GM19035 (cell line): ENCODE data around the gene ZNF804B.

Source experiments
- ATAC-seq: cut with Tn5 transposase; IDR thresholded peaks from one replicate; pipeline ENCODE4 v1.9.1; 2021; ENCODE audit not compliant: unreplicated experiment

The ZNF804B gene

GRCh38 chr7:88965371-88965770, 205.9 kb downstream of the ZNF804B start:
- ATAC-seq, result no peak

GRCh38 chr7:88967432-88967831, 207.9 kb downstream of the ZNF804B start:
- no peak for ATAC-seq

DNA sequence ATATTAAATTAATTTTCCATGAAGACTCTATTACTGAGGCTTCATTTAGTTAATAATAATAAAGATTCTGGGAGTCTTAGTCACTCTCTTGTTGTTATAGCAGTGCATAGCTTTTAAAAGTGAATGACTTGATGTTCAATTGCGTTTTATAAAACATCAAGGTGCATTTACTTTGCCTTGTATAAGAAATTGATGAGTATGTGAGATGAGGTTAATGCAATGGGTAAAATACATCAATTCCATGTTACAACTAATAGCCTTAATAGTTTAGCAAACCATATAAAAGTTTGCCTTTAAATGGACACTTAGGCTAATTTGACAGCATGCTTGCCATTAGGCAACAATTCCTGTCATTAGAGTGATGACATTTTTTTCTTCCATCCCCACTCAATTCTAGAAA, 209.7 kb downstream of the ZNF804B start:
- no peak for ATAC-seq

- no peak for ATAC-seq
These were observed 225.8 kb downstream of the ZNF804B start for GRCh38 chr7:88985295-88985694.

- no peak for ATAC-seq
These were observed 241.8 kb downstream of the ZNF804B start for GRCh38 chr7:89001306-89001705.

GRCh38 chr7:89002981-89003956, 243.8 kb downstream of the ZNF804B start:
- ATAC-seq, result peak; percentile 84

GRCh38 chr7:89012016-89012415, 252.5 kb downstream of the ZNF804B start:
- no peak for ATAC-seq

DNA sequence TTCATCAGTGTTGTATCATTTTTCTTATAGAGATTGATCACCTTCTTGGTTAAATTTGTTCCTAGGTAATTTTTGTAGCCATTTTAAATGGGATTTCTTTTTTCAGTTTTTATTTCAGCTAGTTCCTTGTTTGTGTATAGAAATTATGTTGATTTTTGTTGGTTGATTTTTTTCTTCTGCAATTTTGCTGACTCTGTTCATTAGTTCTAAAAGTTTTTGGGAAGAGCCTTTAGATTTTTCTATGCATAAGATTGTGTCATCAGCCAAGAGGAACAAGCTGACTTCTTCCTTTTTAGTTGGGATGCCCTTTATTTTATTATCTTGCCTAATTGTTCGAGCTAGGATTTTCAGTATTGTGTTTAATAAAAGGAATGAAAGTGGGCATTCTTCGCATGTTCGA, 258.2 kb downstream of the ZNF804B start:
- ATAC-seq, result no peak

- ATAC-seq, result no peak
These were observed 262.2 kb downstream of the ZNF804B start for GRCh38 chr7:89021741-89022140.

DNA sequence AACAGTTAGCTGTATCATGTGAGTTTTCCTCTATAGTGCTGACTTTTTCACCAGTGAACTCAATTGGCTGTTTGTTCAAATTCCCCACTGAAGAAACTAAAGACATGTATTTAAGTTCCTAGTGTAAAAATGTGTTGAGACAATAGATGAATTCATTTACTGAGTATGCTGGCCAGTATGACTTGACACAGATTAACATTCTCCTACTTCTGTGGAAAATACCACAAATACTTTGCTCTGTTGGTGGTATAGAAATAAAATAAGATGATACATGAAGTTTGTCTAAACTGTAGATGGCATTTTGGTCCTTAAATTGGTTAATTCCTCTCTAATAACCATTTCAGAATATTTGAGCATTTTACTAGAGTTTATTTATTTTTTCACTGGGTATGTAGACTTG, 263.7 kb downstream of the ZNF804B start:
- ATAC-seq, result no peak

DNA sequence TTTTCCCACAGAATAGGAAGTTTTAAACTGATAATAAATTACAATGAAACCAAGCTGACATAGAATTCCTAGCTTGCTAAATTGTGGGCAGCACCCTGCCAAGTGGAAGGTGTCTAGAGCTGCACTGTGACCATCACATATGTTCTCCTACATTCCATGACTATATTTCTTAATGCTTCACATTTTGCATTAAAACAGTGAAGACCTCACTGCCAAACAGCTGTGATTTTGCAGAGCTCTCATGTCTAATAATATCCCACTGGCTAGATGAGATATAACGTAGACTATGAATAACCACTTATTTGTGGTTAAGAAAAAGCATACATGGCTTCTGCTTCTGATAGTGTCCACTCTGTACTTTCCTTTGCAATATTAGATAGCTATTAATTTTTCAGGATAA, 264.4 kb downstream of the ZNF804B start:
- no peak for ATAC-seq

GRCh38 chr7:89027781-89028180, 268.3 kb downstream of the ZNF804B start:
- no peak for ATAC-seq

- no peak for ATAC-seq
These were observed 268.8 kb downstream of the ZNF804B start for GRCh38 chr7:89028319-89028718.

DNA sequence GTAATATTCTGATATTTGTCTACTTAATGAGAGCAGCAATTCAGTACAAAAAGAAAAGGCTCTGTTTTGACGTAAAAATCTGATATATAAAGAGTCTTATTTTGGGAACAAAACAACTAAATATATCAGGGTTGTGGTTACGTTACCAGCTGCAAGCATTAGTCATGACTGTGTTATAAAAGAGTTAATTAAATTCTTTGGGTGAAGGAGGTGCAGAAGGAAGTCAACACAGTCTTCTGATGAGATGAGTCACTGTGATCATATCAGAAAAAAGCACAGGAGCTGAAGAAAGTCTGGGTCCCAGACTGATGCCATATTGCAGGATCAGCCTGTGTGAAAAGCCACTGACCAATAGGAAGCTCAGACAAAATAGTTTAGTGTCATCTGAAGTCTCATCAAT, 270.4 kb downstream of the ZNF804B start:
- ATAC-seq, result no peak

DNA sequence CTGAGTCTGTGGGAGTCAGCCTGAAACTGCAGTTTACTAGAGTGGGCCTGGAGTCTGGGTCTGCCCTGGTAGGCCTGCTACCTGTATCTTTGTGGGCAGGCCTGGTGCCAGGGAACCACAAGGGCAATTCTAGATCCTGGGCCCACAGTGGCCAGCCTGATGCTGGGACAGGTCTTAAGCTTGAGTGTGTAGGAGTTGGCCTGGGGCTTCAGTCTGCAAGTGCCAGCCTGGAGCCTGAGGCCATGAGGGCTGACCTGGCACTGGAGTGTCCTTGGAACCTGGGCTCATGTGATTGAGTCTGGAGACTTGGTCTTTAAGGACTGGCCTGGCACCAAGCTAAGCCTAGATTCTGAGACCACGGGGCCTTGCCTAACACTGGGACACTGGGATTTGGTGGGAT, 281.7 kb downstream of the ZNF804B start:
- ATAC-seq, result no peak

GRCh38 chr7:89042940-89043339, 283.4 kb downstream of the ZNF804B start:
- ATAC-seq, result no peak

DNA sequence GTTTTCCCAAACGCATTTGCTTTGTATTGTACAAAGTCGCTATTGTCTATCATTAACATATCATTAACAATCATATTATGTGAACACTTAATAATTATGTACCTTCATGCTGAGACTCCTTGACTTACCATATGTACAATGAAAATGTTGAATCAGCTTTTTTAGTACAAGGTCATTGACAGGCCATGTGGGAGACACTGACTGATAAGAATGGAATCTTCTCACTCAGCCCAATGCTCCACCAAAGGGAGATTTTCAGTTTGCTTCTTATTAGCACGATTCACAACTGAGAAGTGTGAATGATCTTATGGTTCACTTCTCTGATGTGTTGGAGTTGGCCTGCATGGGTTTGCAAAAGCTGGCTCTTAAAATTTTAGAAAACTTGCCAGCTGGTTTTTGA, 289.5 kb downstream of the ZNF804B start:
- ATAC-seq, result no peak

DNA sequence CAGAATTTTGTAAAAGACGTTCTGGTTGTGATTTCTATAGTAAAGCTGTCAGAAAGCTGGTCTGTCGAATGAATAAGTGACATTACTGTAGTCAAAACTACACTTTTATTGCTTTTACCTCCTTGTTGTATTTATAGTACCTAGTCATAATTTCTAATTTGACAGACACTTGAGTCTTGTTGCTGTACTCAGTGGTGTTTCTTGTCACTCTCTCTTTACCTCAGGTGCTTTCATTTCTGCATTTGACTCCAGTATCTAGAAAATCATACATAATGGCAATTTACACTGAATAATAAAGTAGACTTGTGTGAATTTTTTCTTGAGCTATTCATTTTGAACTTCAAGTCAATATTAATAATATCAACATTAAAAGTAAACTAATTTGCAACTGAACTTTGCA, 293.6 kb downstream of the ZNF804B start:
- ATAC-seq, result no peak

GRCh38 chr7:89054361-89054760, 294.9 kb downstream of the ZNF804B start:
- ATAC-seq, result no peak

GRCh38 chr7:89060234-89060633, 300.7 kb downstream of the ZNF804B start:
- no peak for ATAC-seq

GRCh38 chr7:89064831-89065230, 305.3 kb downstream of the ZNF804B start:
- no peak for ATAC-seq

- no peak for ATAC-seq
These were observed 307.5 kb downstream of the ZNF804B start for GRCh38 chr7:89067048-89067447.

DNA sequence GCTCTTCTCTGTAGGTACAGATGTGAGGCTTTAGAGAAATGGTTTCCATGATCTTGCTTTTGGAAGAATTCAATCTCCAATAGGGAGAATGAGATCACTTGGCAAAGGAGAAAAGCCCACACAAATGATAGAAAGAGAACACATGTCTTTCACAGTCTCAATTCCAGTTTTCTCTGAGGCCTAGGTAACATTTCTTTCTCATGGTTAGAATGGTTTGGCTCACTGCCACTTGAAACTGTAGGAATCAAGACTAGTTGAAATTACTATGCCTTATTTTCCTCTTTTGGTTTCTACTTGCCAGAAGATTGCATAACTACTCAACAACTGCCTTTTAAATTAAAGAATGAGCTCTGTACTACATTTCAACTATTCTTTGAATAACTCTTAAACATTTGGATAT, 312.6 kb downstream of the ZNF804B start:
- ATAC-seq, result no peak
